HG03558 (cell line): ENCODE data around the gene MOSPD3.

Experiments
- ATAC-seq: cut with Tn5 transposase; IDR thresholded peaks from one replicate; pipeline ENCODE4 v1.9.1; 2021; ENCODE audit warnings: moderate number of reproducible peaks; ENCODE audit not compliant: unreplicated experiment; ENCODE audit errors: extremely low read depth

Gene MOSPD3

GRCh38 chr7:100575206-100575631 lies 37.1 kb upstream of the MOSPD3 start:
- ATAC-seq: no peak

GRCh38 chr7:100575746-100576383 lies 36.5 kb upstream of the MOSPD3 start:
- no peak for ATAC-seq

GRCh38 chr7:100576384-100576993 lies 35.9 kb upstream of the MOSPD3 start:
- no peak for ATAC-seq

GRCh38 chr7:100577103-100577502 lies 35.2 kb upstream of the MOSPD3 start:
- no peak for ATAC-seq

- no peak for ATAC-seq
Observed at GRCh38 chr7:100577507-100577906, 34.8 kb upstream of the MOSPD3 start.

GRCh38 chr7:100578246-100579183 lies 33.8 kb upstream of the MOSPD3 start:
- ATAC-seq: no peak

- ATAC-seq: no peak
Observed at GRCh38 chr7:100580466-100581283, 31.7 kb upstream of the MOSPD3 start.

- ATAC-seq: no peak
Observed at GRCh38 chr7:100582041-100582579, 30.2 kb upstream of the MOSPD3 start.

- no peak for ATAC-seq
Observed at GRCh38 chr7:100582650-100583049, 29.7 kb upstream of the MOSPD3 start.

- no peak for ATAC-seq
Observed at GRCh38 chr7:100583132-100584053, 28.9 kb upstream of the MOSPD3 start.

- ATAC-seq: no peak
Observed at GRCh38 chr7:100584054-100584682, 28.2 kb upstream of the MOSPD3 start.

GRCh38 chr7:100584683-100585510 lies 27.4 kb upstream of the MOSPD3 start:
- ATAC-seq: no peak

- peak; percentile 9 for ATAC-seq
Observed at GRCh38 chr7:100585511-100586265, 26.7 kb upstream of the MOSPD3 start, which contains the start of gene LRCH4. LRCH4 (minus strand) TSS chr7:100586129; CDS start chr7:100586100, 29 bp downstream.

GRCh38 chr7:100586266-100587025 lies 25.9 kb upstream of the MOSPD3 start, which contains the start of gene FBXO24:
FBXO24 (plus strand) TSS chr7:100586328; CDS start chr7:100586626, 298 bp downstream.
- peak; percentile 68 for ATAC-seq

- no peak for ATAC-seq
Observed at GRCh38 chr7:100588438-100588837, 23.9 kb upstream of the MOSPD3 start.
